ENCODE data around the gene CPVL. TPM values are rescaled to one million over a fixed set of nuclear protein-coding genes. Genes with fewer than 3 reads are reported as not detected.

CPVL gene
- total RNA-seq, 1 experiment from 2014 or later, result 26.9 TPM

DNA sequence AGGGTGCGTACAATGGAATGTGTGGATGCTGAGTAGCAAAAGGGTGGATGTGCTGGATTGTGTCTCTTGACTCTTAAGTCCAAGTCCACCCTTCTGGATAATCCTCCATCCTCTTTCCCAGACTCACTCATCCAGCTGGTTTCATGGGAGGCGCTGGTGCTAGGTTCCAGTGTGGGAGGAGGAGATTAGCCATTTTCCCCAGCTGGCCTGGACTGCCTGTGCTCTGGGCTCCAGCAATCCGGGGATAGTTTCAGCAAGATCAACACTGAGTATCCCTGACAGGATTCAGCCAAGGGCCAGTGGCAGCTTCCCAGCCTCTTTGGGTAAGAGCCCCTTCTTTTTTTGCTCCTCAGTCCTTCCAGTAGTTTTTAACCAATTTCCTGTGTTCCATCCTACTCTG lies 166.6 kb downstream of the CPVL start:
- no peak overlapping the region for H3K4me3 Mint-ChIP-seq
- H3K4me2 ChIP-seq (ENCODE audit: insufficient read depth, insufficient read length, low read length), result no peak overlapping the region
- no peak overlapping the region for H3K14ac ChIP-seq (ENCODE audit: insufficient read depth, low read length)
- peaks cover 14% of the 10 kb centered on the region for H3K4me1 ChIP-seq (ENCODE audit: insufficient read depth, low read length)
- no peak overlapping the region for H3K27ac Mint-ChIP-seq
- no peak overlapping the region for H4K5ac ChIP-seq (ENCODE audit: insufficient read length, low read depth, low read length)
- no peak for DNase-seq
- no peaks in the 10 kb centered on the region for H3K23me2 ChIP-seq (ENCODE audit: insufficient read length, low read depth, low read length, poor library complexity, severe bottlenecking)
- no peak overlapping the region for H2BK5ac ChIP-seq (ENCODE audit: insufficient read length, low read length)
- no peaks in the 10 kb centered on the region for H4K20me1 ChIP-seq (ENCODE audit: control insufficient read depth, insufficient read depth, insufficient read length)
- TF ChIP-seq, protein P1, sequence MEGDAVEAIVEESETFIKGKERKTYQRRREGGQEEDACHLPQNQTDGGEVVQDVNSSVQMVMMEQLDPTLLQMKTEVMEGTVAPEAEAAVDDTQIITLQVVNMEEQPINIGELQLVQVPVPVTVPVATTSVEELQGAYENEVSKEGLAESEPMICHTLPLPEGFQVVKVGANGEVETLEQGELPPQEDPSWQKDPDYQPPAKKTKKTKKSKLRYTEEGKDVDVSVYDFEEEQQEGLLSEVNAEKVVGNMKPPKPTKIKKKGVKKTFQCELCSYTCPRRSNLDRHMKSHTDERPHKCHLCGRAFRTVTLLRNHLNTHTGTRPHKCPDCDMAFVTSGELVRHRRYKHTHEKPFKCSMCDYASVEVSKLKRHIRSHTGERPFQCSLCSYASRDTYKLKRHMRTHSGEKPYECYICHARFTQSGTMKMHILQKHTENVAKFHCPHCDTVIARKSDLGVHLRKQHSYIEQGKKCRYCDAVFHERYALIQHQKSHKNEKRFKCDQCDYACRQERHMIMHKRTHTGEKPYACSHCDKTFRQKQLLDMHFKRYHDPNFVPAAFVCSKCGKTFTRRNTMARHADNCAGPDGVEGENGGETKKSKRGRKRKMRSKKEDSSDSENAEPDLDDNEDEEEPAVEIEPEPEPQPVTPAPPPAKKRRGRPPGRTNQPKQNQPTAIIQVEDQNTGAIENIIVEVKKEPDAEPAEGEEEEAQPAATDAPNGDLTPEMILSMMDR (conservative IDR thresholded peaks at IDR 0.05), result no peak
- H2BK120ac ChIP-seq (ENCODE audit: low read depth, low read length, poor library complexity, severe bottlenecking), result no peak overlapping the region
- H2AFZ ChIP-seq (ENCODE audit: low read length), result no peak overlapping the region
- no peaks in the 10 kb centered on the region for H3K9me3 Mint-ChIP-seq
- no peak overlapping the region for H2AK5ac ChIP-seq (ENCODE audit: insufficient read length, low read length)
- H3K27ac ChIP-seq (ENCODE audit: insufficient read length, low read depth, low read length), result no peak overlapping the region
- H3K4me1 Mint-ChIP-seq, result peaks cover 31 to 33% of the 10 kb centered on the region in 2 experiments
- no peak overlapping the region for H3K9ac ChIP-seq (ENCODE audit: extremely low read depth, insufficient read length, low read length)
- H3K9me3 ChIP-seq (ENCODE audit: control insufficient read depth, low read depth, low read length), result no peaks in the 10 kb centered on the region
- H3K56ac ChIP-seq (ENCODE audit: insufficient read length, low read depth, low read length), result no peak overlapping the region
- H3K4ac ChIP-seq (ENCODE audit: low read depth, low read length), result no peak overlapping the region
- H3K79me2 ChIP-seq (ENCODE audit: insufficient read depth, low read length), result no peaks in the 10 kb centered on the region
- no peaks in the 10 kb centered on the region for H3K36me3 Mint-ChIP-seq (ENCODE audit: insufficient read depth in 1 of 3, low read depth in 3 of 3)
- H3K27me3 Mint-ChIP-seq (ENCODE audit: low read depth), result no peaks in the 10 kb centered on the region
- no peaks in the 10 kb centered on the region for H3K27me3 ChIP-seq (ENCODE audit: insufficient read depth, low read length)
- H2BK20ac ChIP-seq (ENCODE audit: low read depth, low read length, poor library complexity, severe bottlenecking), result no peak overlapping the region
- no peak overlapping the region for H4K91ac ChIP-seq (ENCODE audit: insufficient read length, low read depth, low read length)
- no peak overlapping the region for H3K18ac ChIP-seq (ENCODE audit: insufficient read length, low read depth, low read length)
- H3K79me1 ChIP-seq (ENCODE audit: insufficient read depth, low read depth, low read length, poor library complexity, severe bottlenecking), result no peaks in the 10 kb centered on the region
- WGBS (ENCODE audit: extremely low coverage, insufficient read length, low lambda C conversion rate), result no CpG with 5 or more reads among the region's 3 CpGs
- no peak overlapping the region for H2BK15ac ChIP-seq (ENCODE audit: low read depth, low read length)
- H3T11ph ChIP-seq (ENCODE audit: low read length), result no peak overlapping the region
- H2BK12ac ChIP-seq (ENCODE audit: insufficient read length, low read depth, low read length), result no peak overlapping the region
- H4K8ac ChIP-seq (replicated peaks; ENCODE audit: insufficient read length, low read depth, low read length), result no peak overlapping the region
- H3K23ac ChIP-seq (ENCODE audit: insufficient read length, low read depth, low read length), result no peak overlapping the region

Data from H9 (cell line).